ENCODE data around the gene SH3BGRL2. TPM values are rescaled to one million over a fixed set of nuclear protein-coding genes. Genes with fewer than 3 reads are reported as not detected.
A peak's percentile ranks its signal among the peaks of the same experiment; 100 is the strongest.

SH3BGRL2 gene
- total RNA-seq, result 23.6 TPM

- DNase-seq (ENCODE audit: low spot score in 2 of 2) (peak; percentile 68 to 75), FAIRE-seq (no peak)
These were observed at the start of gene SH3BGRL2 for GRCh38 chr6:79630883-79631692. SH3BGRL2 (plus strand) TSS chr6:79631329; CDS start chr6:79631462, 133 bp downstream.

GRCh38 chr6:79584332-79584731 lies 46.8 kb upstream of the SH3BGRL2 start:
- no peak for FAIRE-seq
- DNase-seq (ENCODE audit: low spot score in 2 of 2), result no peak

GRCh38 chr6:79586548-79586947 lies 44.6 kb upstream of the SH3BGRL2 start:
- FAIRE-seq (no peak), DNase-seq (ENCODE audit: low spot score in 2 of 2) (no peak)

GRCh38 chr6:79589701-79590100 lies 41.4 kb upstream of the SH3BGRL2 start:
- FAIRE-seq (no peak), DNase-seq (ENCODE audit: low spot score in 2 of 2) (no peak)

- FAIRE-seq (no peak), DNase-seq (ENCODE audit: low spot score in 2 of 2) (no peak)
These were observed 34.0 kb upstream of the SH3BGRL2 start for GRCh38 chr6:79597155-79597554.

- FAIRE-seq (no peak), DNase-seq (ENCODE audit: low spot score in 2 of 2) (no peak)
These were observed 33.1 kb upstream of the SH3BGRL2 start for GRCh38 chr6:79598012-79598411.

- no peak for DNase-seq (ENCODE audit: low spot score in 2 of 2)
- no peak for FAIRE-seq
These were observed 31.3 kb upstream of the SH3BGRL2 start for GRCh38 chr6:79599725-79600259.

- no peak for FAIRE-seq
These were observed 30.8 kb upstream of the SH3BGRL2 start for GRCh38 chr6:79600313-79600712.

GRCh38 chr6:79600812-79601609 lies 30.1 kb upstream of the SH3BGRL2 start:
- DNase-seq (ENCODE audit: low spot score in 2 of 2) (no peak), FAIRE-seq (no peak)

More at GRCh38 chr6:79600313-79600712, 30.8 kb upstream of the SH3BGRL2 start:
- DNase-seq (ENCODE audit: low spot score in 2 of 2), result no peak

GRCh38 chr6:79602859-79603258 lies 28.3 kb upstream of the SH3BGRL2 start:
- FAIRE-seq (no peak), DNase-seq (ENCODE audit: low spot score in 2 of 2) (no peak)

GRCh38 chr6:79604583-79605037 lies 26.5 kb upstream of the SH3BGRL2 start:
- DNase-seq (ENCODE audit: low spot score in 2 of 2) (no peak), FAIRE-seq (no peak)

GRCh38 chr6:79605061-79605460 lies 26.1 kb upstream of the SH3BGRL2 start:
- FAIRE-seq, result no peak
- no peak for DNase-seq (ENCODE audit: low spot score in 2 of 2)

GRCh38 chr6:79605968-79606764 lies 25.0 kb upstream of the SH3BGRL2 start:
- DNase-seq (ENCODE audit: low spot score in 2 of 2) (no peak), FAIRE-seq (no peak)

- no peak for FAIRE-seq
- DNase-seq (ENCODE audit: low spot score in 2 of 2), result no peak
These were observed 24.1 kb upstream of the SH3BGRL2 start for GRCh38 chr6:79607000-79607399.

- no peak for FAIRE-seq
- DNase-seq (ENCODE audit: low spot score in 2 of 2), result no peak
These were observed 22.6 kb upstream of the SH3BGRL2 start for GRCh38 chr6:79608334-79609224.

- FAIRE-seq, result no peak
- no peak for DNase-seq (ENCODE audit: low spot score in 2 of 2)
These were observed 21.9 kb upstream of the SH3BGRL2 start for GRCh38 chr6:79609225-79609595.

- DNase-seq (ENCODE audit: low spot score in 2 of 2) (no peak), FAIRE-seq (no peak)
These were observed 20.7 kb upstream of the SH3BGRL2 start for GRCh38 chr6:79610306-79611009.

- FAIRE-seq, result no peak
- no peak for DNase-seq (ENCODE audit: low spot score in 2 of 2)
These were observed 18.7 kb upstream of the SH3BGRL2 start for GRCh38 chr6:79612457-79612856.

- no peak for DNase-seq (ENCODE audit: low spot score in 2 of 2)
- FAIRE-seq, result no peak
These were observed 18.2 kb upstream of the SH3BGRL2 start for GRCh38 chr6:79612918-79613317.
